ENCODE data around the gene ATP6V0E1. TPM values are rescaled to one million over a fixed set of nuclear protein-coding genes. Genes with fewer than 3 reads are reported as not detected.

ATP6V0E1 gene
- total RNA-seq, 1 experiment from 2014 or later, result 84.6 TPM

DNA sequence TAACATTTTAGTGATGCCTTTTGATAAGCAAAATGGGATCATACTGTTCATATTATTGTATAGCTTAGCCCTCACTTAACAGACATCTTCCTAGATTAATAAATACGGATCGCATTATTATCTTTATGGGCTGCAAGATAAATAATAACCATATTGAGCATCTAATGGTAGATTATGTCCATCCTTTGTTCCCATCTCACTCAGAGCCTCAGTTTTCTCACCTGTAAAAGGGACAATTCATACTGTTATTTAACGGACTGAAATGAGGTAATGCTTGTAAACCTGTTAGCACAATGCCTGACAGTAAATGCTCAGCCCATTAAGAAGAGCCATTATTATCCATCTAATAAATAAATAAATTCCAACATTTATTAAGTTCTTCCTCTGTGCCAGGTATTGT is 27.3 kb upstream of the ATP6V0E1 start:
- Histone ChIP-seq H3K9me3 (ENCODE audit: control insufficient read depth in 1 of 2, insufficient read depth in 1 of 2, low read depth in 1 of 2, low read length in 2 of 2) (no peaks in the 10 kb centered on the region), H3K4me3 (replicated peaks in 1 of 2; ENCODE audit: low read depth in 1 of 2, low read length in 2 of 2) (no peak overlapping the region), H3K9ac (ENCODE audit: low read length) (no peak overlapping the region), H3K4me1 (ENCODE audit: control insufficient read depth in 1 of 2, insufficient read depth in 2 of 2, low read length in 2 of 2) (peaks cover 7 to 62% of the 10 kb centered on the region in 2 experiments), H3K36me3 (ENCODE audit: control insufficient read depth in 1 of 2, insufficient read depth in 2 of 2, low read length in 2 of 2) (no peaks in the 10 kb centered on the region), H3K79me2 (ENCODE audit: insufficient read depth, low read length) (peaks cover 19% of the 10 kb centered on the region), H3K27me3 (ENCODE audit: insufficient read depth, low read length) (no peaks in the 10 kb centered on the region), H2AFZ (ENCODE audit: low read depth, low read length, poor library complexity, severe bottlenecking) (no peak overlapping the region), H3K9me2 (ENCODE audit: insufficient read depth) (no peaks in the 10 kb centered on the region), H3K27ac (ENCODE audit: low read depth, low read length) (no peak overlapping the region), H3K4me2 (ENCODE audit: low read length) (0 out of 2 replicates have a peak overlapping the region, but pooled peaks have one; percentile 40), H4K20me1 (ENCODE audit: insufficient read depth) (no peaks in the 10 kb centered on the region)
- ATAC-seq (no peak), DNase-seq (ENCODE audit: low read depth, low spot score) (no peak)
- no TSS peak for BruUV-seq (replicated peaks)
- ChIA-PET CTCF (no interaction called here), POLR2A (no interaction called here), RAD21 (ENCODE audit: low non-redundant PET in 1 of 2, low total read pairs in 2 of 2, uncharacterized antibody in 2 of 2, unreplicated experiment in 2 of 2) (no interaction called here)
- TF ChIP-seq, protein P1, sequence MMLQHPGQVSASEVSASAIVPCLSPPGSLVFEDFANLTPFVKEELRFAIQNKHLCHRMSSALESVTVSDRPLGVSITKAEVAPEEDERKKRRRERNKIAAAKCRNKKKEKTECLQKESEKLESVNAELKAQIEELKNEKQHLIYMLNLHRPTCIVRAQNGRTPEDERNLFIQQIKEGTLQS (IDR thresholded peaks at IDR 0.05), result no peak
- no peak for TF ChIP-seq CBX3 (IDR thresholded peaks at IDR 0.05; ENCODE audit: low read depth)
- TF ChIP-seq, protein P2, sequence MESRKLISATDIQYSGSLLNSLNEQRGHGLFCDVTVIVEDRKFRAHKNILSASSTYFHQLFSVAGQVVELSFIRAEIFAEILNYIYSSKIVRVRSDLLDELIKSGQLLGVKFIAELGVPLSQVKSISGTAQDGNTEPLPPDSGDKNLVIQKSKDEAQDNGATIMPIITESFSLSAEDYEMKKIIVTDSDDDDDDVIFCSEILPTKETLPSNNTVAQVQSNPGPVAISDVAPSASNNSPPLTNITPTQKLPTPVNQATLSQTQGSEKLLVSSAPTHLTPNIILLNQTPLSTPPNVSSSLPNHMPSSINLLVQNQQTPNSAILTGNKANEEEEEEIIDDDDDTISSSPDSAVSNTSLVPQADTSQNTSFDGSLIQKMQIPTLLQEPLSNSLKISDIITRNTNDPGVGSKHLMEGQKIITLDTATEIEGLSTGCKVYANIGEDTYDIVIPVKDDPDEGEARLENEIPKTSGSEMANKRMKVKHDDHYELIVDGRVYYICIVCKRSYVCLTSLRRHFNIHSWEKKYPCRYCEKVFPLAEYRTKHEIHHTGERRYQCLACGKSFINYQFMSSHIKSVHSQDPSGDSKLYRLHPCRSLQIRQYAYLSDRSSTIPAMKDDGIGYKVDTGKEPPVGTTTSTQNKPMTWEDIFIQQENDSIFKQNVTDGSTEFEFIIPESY (IDR thresholded peaks at IDR 0.05; ENCODE audit: extremely low read depth, insufficient replicate concordance, low read length), result no peak
- TF ChIP-seq FOSL1 (IDR thresholded peaks at IDR 0.05; ENCODE audit: low read depth), result no peak
- TF ChIP-seq EZH2phosphoT487 (IDR thresholded peaks at IDR 0.05; ENCODE audit: borderline replicate concordance), result no peak
- no peak for TF ChIP-seq POLR2A (IDR thresholded peaks at IDR 0.05; ENCODE audit: borderline replicate concordance, extremely low read depth, insufficient read depth, insufficient read length)
- no peak for TF ChIP-seq SRF (IDR thresholded peaks at IDR 0.05; ENCODE audit: low read depth)
- TF ChIP-seq, protein P3, sequence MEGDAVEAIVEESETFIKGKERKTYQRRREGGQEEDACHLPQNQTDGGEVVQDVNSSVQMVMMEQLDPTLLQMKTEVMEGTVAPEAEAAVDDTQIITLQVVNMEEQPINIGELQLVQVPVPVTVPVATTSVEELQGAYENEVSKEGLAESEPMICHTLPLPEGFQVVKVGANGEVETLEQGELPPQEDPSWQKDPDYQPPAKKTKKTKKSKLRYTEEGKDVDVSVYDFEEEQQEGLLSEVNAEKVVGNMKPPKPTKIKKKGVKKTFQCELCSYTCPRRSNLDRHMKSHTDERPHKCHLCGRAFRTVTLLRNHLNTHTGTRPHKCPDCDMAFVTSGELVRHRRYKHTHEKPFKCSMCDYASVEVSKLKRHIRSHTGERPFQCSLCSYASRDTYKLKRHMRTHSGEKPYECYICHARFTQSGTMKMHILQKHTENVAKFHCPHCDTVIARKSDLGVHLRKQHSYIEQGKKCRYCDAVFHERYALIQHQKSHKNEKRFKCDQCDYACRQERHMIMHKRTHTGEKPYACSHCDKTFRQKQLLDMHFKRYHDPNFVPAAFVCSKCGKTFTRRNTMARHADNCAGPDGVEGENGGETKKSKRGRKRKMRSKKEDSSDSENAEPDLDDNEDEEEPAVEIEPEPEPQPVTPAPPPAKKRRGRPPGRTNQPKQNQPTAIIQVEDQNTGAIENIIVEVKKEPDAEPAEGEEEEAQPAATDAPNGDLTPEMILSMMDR (IDR thresholded peaks at IDR 0.05 in 2 of 3, conservative IDR thresholded peaks at IDR 0.05 in 1 of 3; ENCODE audit: borderline replicate concordance in 1 of 3, insufficient read depth in 1 of 3, low read depth in 2 of 3, low read length in 2 of 3), result no peak
- TF ChIP-seq ZFX (IDR thresholded peaks at IDR 0.05), result no peak
- no peak for TF ChIP-seq JUND (IDR thresholded peaks at IDR 0.05)
- TF ChIP-seq ELF1 (IDR thresholded peaks at IDR 0.05; ENCODE audit: borderline replicate concordance, low read depth), result no peak
- TF ChIP-seq POLR2AphosphoS5 (IDR thresholded peaks at IDR 0.05; ENCODE audit: low read depth, low read length), result no peak
- TF ChIP-seq EZH2 (IDR thresholded peaks at IDR 0.05), result no peak
- TF ChIP-seq ZNF274 (IDR thresholded peaks at IDR 0.05; ENCODE audit: low read depth, low read length), result no peak
- no peak for TF ChIP-seq CEBPB (IDR thresholded peaks at IDR 0.05; ENCODE audit: low read depth)
- intact Hi-C loops (cut with micrococcal nuclease), result no loop called here

Data from HCT116 (cell line).